GM21825 (cell line): ENCODE results near the gene MC2R.
"Not testable (repeated sequence)": the region's sequence is repeated elsewhere in the genome, so short reads cannot be mapped to it uniquely, and the experiment has no call there.

ENCODE experiments used
- ATAC-seq: cut with Tn5 transposase; IDR thresholded peaks from one replicate; pipeline ENCODE4 v1.9.1; 2021; ENCODE audit warnings: mild to moderate bottlenecking, moderate library complexity; ENCODE audit not compliant: unreplicated experiment

Gene MC2R

GRCh38 chr18:13894531-13894930, 20.8 kb downstream of the MC2R start:
- no peak for ATAC-seq

DNA sequence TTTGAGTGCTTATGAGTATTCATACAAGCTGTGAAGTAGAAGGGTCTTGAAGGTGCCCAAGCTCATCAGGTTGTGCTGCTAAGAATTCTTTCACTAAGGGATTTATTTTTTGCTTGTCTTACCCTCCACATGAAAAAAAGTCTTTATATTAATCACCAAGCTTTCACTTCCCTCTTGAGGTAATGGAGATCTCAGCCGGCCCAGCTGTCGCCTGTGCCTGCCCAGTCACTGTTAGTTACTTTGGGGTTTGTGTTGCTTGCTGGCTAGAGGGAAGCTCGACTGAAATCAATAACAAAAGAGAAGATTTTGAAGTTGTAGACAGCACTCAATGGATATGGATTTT, 21.9 kb downstream of the MC2R start:
- peak; percentile 96 for ATAC-seq

- ATAC-seq, result no peak
These were observed 23.2 kb downstream of the MC2R start for GRCh38 chr18:13892098-13892497.

DNA sequence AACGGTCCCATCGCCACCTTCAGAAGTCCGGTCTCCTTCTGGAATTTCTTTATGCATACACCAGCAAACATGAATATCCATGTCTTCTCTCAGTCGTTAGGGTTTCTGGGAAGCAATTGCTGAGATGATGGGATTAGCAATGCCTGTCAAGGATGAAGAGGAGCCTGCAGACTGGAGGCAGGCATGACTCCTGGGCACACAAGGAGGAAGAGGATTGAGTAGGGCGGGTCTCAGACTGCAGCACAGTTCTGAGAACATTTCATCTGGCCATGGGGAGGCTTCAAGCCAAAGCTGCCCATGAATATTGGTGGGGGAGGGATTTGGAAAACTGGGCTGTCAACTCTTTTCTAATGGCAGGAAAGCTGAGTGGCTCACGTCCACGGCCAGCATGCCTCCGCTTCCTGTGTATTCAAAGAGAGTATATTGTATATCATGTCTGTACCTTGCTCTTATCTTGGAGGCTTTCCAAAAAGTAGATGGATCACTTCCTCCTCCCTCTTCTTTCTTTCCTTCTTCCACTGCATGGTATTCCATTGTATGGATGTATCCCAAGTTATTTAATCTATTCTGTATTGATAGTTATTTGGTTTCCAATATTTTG, 24.5 kb downstream of the MC2R start:
- no peak for ATAC-seq

GRCh38 chr18:13889671-13890070, 25.7 kb downstream of the MC2R start:
- no peak for ATAC-seq

- ATAC-seq, result no peak
These were observed 27.1 kb downstream of the MC2R start for GRCh38 chr18:13888191-13888716.

DNA sequence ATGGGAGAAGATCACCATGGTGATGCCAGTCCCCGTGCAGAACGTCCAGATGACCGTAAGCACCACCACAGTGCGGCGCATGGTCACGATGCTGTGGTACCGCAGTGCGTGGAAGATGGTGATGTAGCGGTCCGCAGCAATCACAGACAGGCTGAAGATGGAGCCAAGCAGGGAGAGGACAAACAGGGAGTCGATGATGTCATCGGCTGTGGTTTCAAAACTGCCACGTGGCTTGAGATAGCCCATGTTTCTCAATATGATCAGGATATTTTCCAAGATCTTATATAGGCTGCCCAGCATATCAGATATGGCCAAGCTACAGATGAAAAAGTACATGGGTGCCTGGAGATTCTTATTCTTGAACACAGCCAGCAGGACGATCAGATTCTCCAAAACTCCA, 30.3 kb downstream of the MC2R start:
- no peak for ATAC-seq

DNA sequence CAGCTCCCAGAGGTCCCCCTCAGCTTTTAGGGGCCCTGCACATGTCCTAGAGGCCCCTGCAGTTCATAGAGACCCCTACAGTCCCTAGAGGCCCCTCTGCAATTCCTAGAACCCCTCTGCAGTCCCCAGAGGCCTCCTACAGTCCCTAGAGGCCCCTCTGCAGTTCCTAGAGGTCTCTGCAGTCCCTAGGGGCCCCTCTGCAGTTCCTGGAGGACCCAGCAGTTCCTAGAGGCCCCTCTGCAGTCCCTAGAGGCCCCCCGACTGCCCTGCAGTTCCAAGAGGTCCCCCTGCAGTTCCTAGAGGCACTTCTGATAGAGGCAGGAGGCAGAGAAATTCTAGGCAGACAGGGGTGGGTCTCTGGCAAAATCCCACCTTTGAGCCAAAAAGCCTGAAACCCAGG, 35.4 kb downstream of the MC2R start:
- no peak for ATAC-seq

- ATAC-seq, result no peak
These were observed 35.8 kb downstream of the MC2R start for GRCh38 chr18:13879492-13879891.

GRCh38 chr18:13878857-13879256, 36.5 kb downstream of the MC2R start:
- ATAC-seq, result no peak

GRCh38 chr18:13877157-13877556, 38.2 kb downstream of the MC2R start:
- ATAC-seq, result no peak

- no peak for ATAC-seq
These were observed 40.8 kb downstream of the MC2R start for GRCh38 chr18:13874558-13874957.

DNA sequence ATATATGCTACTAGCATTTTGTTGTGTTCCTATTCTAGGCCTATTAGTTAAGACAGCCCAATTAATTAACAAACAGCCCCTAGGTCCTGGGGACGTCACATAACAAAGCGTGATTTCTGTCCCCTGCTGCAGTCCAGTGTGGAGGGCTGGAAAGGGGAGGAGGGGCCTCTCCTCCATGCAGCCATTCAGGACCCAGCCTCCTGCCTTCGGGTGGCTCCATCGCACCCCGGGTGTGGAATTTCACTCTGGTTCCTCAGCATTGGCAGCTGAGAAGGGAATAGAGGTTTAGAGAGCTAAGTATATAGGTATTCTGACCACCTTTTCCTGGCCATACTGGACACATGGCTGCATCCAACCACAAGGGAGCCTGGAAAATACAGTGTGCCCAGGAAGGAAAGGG, 42.4 kb downstream of the MC2R start:
- no peak for ATAC-seq

DNA sequence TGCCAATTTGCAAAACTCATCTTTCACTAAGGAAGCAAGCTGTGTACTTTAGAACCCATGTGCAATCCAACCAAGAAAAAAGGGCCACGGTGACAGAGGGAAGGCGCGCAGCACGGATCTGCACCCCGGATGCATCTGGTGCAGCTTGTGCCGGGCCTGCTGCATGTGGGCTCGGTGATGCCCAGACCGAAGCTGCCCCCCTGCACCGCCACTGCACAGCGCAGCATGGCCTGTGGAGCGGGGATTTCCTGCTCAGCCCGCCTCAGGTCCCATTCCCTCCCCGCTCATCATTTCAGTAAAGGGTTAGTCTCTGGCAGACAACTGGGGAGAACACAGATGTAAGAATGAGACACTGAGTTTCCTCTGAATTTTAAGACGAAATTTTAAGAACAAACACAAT, 43.0 kb downstream of the MC2R start:
- no peak for ATAC-seq

DNA sequence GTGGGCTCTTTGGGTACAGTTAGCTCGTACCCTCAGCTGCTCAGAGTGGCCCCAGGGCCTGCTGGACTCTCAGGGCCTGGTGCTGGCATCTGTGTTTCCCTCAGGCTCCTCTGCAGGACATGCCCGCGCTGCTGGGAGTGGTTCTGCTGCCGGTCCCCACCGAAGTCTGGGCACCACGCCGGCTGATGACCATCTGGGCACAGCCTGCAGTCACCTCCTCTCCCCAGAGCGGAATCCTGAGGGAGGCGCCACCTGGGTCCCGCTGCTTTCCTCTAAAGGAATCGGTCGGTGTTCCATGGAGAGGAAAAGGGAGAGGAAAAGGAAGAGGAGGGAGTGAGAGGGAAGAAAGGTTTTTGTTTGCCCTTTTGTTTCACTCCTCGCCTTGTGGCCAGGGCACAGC, 43.6 kb downstream of the MC2R start:
- no peak for ATAC-seq

- no peak for ATAC-seq
These were observed 46.6 kb downstream of the MC2R start for GRCh38 chr18:13868501-13869271.

- not testable (repeated sequence) for ATAC-seq
These were observed 52.4 kb downstream of the MC2R start for GRCh38 chr18:13862898-13863297.

DNA sequence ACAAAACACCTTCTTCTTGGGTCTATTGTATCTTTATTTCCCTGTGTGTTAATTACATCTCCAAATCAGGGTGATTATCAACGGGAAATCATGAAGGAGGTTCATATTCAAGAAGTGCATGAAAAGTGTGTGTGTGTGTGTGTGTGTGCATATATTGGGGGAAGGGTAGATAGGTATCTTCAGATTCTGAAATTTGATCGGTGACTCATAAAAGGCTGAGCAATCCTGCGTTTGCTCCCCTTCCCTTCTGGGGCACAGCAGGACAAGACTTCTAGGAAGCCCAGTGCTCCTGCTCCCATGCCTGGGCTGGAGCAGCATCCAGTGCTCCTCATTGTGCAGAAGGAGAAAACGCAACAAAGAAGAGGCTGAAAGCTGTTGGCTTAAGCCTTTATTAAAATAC, 65.5 kb downstream of the MC2R start:
- ATAC-seq, result no peak

DNA sequence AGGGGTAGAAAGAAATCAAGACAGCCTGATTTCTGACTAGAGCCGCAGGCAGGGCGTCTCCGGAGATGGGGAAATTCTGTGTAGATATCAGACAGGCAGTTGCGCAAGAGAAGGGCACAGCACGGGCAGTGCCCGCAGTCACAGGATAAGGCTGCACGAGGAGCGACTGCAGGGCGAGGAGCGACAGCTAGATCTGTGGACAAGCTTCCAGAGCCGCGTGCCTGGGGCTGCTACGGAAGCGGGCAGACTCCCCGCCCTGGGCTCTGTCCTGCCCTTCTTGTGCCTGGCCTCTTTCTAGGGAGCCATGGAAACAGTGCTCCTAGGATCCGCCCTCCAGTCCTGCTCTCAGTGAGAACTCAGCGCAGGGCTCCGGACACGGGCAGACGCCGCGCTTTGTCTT, 78.8 kb downstream of the MC2R start:
- no peak for ATAC-seq

GRCh38 chr18:13835202-13835601, 80.1 kb downstream of the MC2R start:
- ATAC-seq, result no peak

DNA sequence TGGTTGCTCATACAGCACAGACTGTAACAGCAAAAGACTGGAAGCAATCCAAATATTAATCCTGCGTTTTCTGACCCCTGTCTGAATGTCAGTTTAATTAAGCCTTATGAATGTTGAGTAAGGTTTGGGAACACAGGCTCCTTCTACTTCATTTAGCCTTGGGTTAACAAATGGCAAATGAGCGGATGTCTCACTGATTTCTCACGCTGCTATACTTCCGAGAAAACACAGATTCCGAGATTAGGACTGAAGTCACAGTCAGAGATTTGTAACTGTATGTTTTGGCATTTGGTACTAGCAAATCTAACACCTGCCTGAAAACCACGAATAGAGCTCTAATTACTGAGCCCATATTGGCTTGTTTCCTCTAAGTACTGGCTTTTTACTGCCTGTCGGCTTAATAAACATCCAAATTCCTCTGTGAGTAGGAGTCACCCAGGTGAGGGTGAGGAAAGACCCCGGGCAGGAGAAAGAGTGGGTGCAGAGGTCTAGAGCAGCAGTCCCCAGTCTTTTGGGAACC, 80.8 kb downstream of the MC2R start:
- ATAC-seq, result no peak
